Brain microvascular endothelial cell (primary cell): ENCODE measurements around the gene CFAP92.
A peak's percentile ranks its signal among the peaks of the same experiment; 100 is the strongest.

Experiments used
- DNase-seq: peaks from one replicate; pipeline ENCODE4 v3.0.0-alpha.2; 2020
- H3K27ac ChIP-seq: fragments of 250-450 bp; sonication (Bioruptor Pico); 2 replicates; pipeline ENCODE4 v1.5.1; 2020; ENCODE audit warnings: mild to moderate bottlenecking, moderate library complexity
- H3K27me3 ChIP-seq: fragments of 250-450 bp; sonication (Bioruptor Pico); replicated peaks from 2 replicates; pipeline ENCODE4 v1.5.1; 2020; ENCODE audit warnings: mild to moderate bottlenecking
- H3K36me3 ChIP-seq: fragments of 250-450 bp; sonication (Bioruptor Pico); replicated peaks from 2 replicates; pipeline ENCODE4 v1.5.1; 2020; ENCODE audit warnings: mild to moderate bottlenecking
- H3K4me3 ChIP-seq: 2 replicates; pipeline ENCODE4 v1.5.1; 2011; ENCODE audit warnings: low read depth, mild to moderate bottlenecking, control low read depth, low read length, moderate library complexity
- in situ Hi-C: cut with HindIII; loops from 2 replicates; pipeline ENCODE4 v1.10.0; 2017; ENCODE audit warnings: low sequenced_read_pairs, low pct_ligation_motif_present
- TF ChIP-seq, protein P1 (sequence below): IDR thresholded peaks from 2 replicates; pipeline ENCODE4 v1.5.1; 2011; ENCODE audit warnings: low read depth, mild to moderate bottlenecking, moderate library complexity, low read length, control low read depth, inconsistent platforms; ENCODE audit errors: missing control alignments

Gene CFAP92

DNA sequence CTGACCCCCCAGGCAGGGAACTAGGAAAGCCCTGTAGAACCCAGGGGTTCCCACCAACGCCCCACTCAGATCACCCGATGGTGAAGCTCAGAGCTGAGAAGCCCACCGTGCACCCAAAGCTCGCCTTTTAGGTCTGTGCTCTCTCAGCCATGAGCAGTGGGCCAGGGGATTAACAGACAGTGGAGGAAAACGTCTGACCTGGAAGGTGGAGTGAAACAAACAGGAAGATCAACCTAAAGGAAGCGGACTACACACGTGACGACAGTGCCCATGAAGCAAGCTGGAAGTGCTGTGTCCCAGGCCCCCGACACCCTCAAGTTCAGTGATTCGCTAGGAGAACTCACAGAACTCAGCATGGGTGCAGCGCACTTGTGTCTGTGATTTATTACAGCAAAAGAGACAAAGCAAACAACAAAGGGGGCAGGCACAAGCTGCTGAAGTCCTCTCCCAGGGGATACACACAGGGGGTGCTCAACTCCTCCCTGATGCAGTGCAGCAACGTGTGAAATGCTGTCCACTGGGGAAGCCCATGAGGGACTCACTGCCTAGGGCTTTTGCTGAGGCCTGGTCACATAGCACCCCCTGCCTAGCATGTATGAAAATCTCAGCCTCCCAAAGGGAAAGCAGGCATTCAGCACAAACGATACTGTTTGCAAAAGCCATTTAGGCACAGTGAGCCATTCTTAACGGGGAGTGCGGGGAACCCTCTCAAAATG lies 43.5 kb downstream of the CFAP92 start:
- H3K27ac ChIP-seq: no peak overlapping the region
- no peak overlapping the region for H3K4me3 ChIP-seq
- in situ Hi-C loops: no loop called here
- TF ChIP-seq, protein P1, sequence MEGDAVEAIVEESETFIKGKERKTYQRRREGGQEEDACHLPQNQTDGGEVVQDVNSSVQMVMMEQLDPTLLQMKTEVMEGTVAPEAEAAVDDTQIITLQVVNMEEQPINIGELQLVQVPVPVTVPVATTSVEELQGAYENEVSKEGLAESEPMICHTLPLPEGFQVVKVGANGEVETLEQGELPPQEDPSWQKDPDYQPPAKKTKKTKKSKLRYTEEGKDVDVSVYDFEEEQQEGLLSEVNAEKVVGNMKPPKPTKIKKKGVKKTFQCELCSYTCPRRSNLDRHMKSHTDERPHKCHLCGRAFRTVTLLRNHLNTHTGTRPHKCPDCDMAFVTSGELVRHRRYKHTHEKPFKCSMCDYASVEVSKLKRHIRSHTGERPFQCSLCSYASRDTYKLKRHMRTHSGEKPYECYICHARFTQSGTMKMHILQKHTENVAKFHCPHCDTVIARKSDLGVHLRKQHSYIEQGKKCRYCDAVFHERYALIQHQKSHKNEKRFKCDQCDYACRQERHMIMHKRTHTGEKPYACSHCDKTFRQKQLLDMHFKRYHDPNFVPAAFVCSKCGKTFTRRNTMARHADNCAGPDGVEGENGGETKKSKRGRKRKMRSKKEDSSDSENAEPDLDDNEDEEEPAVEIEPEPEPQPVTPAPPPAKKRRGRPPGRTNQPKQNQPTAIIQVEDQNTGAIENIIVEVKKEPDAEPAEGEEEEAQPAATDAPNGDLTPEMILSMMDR: peak; percentile 51
- DNase-seq: peak; percentile 23
- no peaks in the 10 kb centered on the region for H3K27me3 ChIP-seq
- H3K36me3 ChIP-seq: no peaks in the 10 kb centered on the region

DNA sequence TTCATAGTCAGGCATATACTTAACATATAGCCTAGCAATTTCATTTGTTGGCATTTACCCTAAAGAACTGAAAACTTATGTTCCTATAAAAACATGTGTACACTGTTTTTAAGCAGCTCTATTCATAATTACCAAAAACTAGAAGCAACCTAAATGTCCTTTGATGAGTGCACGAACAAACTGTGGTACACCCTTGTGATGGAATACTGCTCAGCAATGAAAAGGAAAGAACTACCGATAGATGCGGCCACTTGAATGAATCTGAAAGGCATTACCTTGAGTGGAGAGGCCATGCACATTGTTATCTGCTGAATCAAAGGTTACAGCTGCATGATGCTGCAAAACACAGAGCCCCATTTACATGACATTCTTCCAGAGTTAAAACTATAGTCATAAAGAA lies 44.7 kb downstream of the CFAP92 start:
- Histone ChIP-seq H3K27ac (no peak overlapping the region), H3K36me3 (no peaks in the 10 kb centered on the region), H3K27me3 (no peaks in the 10 kb centered on the region), H3K4me3 (no peak overlapping the region)
- DNase-seq: no peak
- TF ChIP-seq, protein P1: no peak
- in situ Hi-C loops: no loop called here

DNA sequence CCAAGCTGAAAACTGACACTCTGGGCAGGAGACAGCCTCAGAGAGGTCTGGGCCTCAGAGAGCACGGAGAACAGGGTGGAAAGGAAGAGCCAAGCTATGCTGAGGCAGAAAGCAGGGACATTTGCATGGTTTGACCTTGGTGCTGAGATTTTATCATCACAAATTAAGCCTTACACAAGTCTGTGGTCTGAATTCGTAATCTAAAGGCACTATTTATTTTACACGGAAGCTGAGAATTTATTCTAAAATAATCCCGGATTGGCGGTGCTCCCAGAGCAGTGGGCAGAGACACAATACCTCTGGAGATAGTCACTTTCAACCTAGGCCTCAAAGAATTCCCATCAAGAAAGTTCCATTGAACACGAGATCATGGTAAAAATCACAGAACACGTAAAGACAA lies 47.5 kb downstream of the CFAP92 start:
- no peak overlapping the region for H3K4me3 ChIP-seq
- in situ Hi-C loops: no loop called here
- no peak overlapping the region for H3K27ac ChIP-seq
- no peak for DNase-seq
- TF ChIP-seq, protein P1: no peak
- H3K36me3 ChIP-seq: no peaks in the 10 kb centered on the region
- H3K27me3 ChIP-seq: no peaks in the 10 kb centered on the region

DNA sequence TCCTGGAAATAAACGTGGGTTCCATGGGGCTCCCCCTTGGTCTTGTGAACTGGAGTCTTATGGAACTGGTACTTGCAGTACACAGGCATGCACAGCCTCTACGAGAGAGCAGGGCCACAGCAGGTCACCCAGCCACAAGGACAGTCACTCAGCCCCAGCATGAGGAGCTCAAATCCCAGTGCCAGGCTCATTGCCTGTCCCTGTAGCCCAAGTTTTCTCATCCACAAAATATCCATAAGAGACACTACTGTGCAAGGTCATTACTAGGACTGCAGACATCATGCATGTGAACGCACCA lies 48.0 kb downstream of the CFAP92 start:
- Histone ChIP-seq H3K4me3 (no peak overlapping the region), H3K36me3 (no peaks in the 10 kb centered on the region), H3K27ac (no peak overlapping the region), H3K27me3 (no peaks in the 10 kb centered on the region)
- TF ChIP-seq, protein P1: no peak
- no peak for DNase-seq
- in situ Hi-C loops: no loop called here

DNA sequence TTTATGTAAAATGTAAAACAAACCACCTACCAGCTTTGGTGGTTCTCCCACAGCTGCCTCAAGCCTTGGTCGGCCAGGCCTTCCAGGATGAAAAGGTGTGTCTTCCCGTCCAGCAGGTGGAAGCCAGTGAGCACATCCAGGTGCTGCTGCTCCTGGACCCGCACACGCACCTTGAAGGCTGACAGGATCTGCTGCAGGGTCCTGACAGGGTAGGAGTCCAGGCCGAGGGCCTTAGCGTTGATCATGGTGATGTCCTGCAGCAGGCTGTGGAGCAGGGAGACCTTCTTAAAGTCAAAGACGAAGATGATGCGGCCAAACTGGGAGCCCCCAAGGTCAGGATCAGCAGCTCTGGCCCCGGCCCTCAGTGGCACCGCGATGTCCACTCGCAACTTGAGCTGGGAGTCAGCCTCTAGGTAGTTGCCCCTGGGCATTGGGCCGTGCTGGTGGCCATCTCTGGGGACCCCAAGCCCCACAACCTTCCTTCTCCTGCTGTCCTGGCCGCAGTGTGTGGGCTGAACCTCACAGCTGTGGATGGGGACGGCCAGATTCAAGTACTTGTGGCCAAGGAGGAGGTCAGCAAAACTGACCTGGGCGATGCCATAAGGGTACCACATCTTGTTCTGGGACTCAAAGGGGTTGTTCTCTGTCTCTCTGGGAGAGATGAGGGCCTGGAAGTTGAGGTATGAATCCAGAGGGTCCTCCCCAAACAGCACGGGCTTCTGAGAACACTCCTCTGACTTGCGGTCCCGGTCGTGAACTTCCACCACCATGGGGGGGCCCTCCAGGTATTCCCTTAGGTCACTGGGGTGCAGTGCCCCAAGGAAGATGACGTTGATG lies 48.6 kb downstream of the CFAP92 start:
- DNase-seq: no peak
- Histone ChIP-seq H3K4me3 (no peak overlapping the region), H3K27ac (no peak overlapping the region), H3K27me3 (no peaks in the 10 kb centered on the region), H3K36me3 (no peaks in the 10 kb centered on the region)
- TF ChIP-seq, protein P1: no peak
- in situ Hi-C loops: no loop called here
